DOHH2 (cell line): ENCODE results near the gene TLX2.

Source experiments
- CTCF ChIP-seq: fragments of 200-600 bp; sonication (generic); IDR thresholded peaks from one replicate; pipeline ENCODE4 v1.5.1; 2014; ENCODE audit warnings: antibody characterized with exemption, mild to moderate bottlenecking, low read depth, low read length; ENCODE audit not compliant: poor library complexity, severe bottlenecking
- EZH2phosphoT487 ChIP-seq: fragments of 200-600 bp; sonication (generic); IDR thresholded peaks from 2 replicates; pipeline ENCODE4 v1.6.1; 2017; ENCODE audit warnings: borderline replicate concordance, mild to moderate bottlenecking, antibody characterized with exemption, low read length, moderate library complexity, mixed read lengths

DNA sequence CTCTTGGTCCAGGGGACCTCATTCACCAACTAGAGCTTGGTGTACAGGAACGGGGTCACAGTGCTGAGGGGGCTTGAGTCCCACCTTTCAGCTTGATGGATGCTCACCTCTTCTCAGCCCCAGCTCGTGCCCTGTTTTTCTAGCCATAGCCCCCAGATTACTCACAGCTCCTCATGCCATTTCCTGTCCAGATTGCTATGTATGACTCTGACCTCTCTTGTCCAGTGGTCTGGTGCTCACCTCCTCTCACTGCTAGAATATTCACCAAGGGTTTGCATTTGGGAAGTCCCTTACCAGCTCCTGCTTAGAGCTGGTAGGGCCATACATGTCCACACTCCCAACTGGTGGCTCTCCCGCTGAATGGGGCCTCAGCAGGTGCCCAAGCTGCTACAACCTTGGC lies 20.7 kb upstream of the TLX2 start:
- TF ChIP-seq CTCF (no peak), EZH2phosphoT487 (no peak)
